Measurements from ENCODE around the gene CDC27. TPM values are rescaled to one million over a fixed set of nuclear protein-coding genes. Genes with fewer than 3 reads are reported as not detected.
"Not testable (repeated sequence)": the region's sequence is repeated elsewhere in the genome, so short reads cannot be mapped to it uniquely, and the experiment has no call there.

Gene CDC27
- total RNA-seq, 4 donors from 2014 or later: 37.5 to 63.9 (median 40.6) TPM

- in situ Hi-C loops (cut with MboI; ENCODE audit: low pct_ligation_motif_present in 1 of 4, low pct_unique_long_range_greater_than_20kb in 1 of 4, low sequenced_read_pairs in 3 of 4): no loop called here
- 78% methylated on average over 1 of the region's 1 CpG for WGBS, 2 donors (ENCODE audit: low coverage in 1 of 2)
- no peak overlapping the region for H3K4me3 ChIP-seq
- DNase-seq: no peak
- TF ChIP-seq CTCF (IDR thresholded peaks at IDR 0.05) (no peak), POLR2A (IDR thresholded peaks at IDR 0.05) (no peak), POLR2AphosphoS5 (IDR thresholded peaks at IDR 0.05) (no peak), EP300 (IDR thresholded peaks at IDR 0.05; ENCODE audit: low read depth) (no peak)
- intact Hi-C loops (cut with DNase I; ENCODE audit: low total_unique reads): loop anchor here (10.0 kb wide), 1 partner anchor 291 kb away; no protein-coding TSS in a partner anchor
- peaks cover 0 to 11% (median under 1%) of the 10 kb centered on the region in 4 donors for H3K4me1 ChIP-seq
- H3K27me3 ChIP-seq: no peaks in the 10 kb centered on the region
- H3K36me3 ChIP-seq: peaks cover 0 to 4% (median 0%) of the 10 kb centered on the region in 4 donors
- no peaks in the 10 kb centered on the region for H3K9me3 ChIP-seq
- H3K27ac ChIP-seq: no peak overlapping the region
Observed at GRCh38 chr17:47076171-47076570, 112.9 kb downstream of the CDC27 start.

- in situ Hi-C loops (cut with MboI; ENCODE audit: low pct_ligation_motif_present in 1 of 4, low pct_unique_long_range_greater_than_20kb in 1 of 4, low sequenced_read_pairs in 3 of 4): not testable (repeated sequence)
- 67 to 81% methylated on average over 1 of the region's 1 CpG for whole genome bisulfite sequencing, 2 donors (ENCODE audit: low coverage in 1 of 2)
Observed at GRCh38 chr17:47074361-47074760, 114.7 kb downstream of the CDC27 start.

GRCh38 chr17:47073629-47074028, 115.5 kb downstream of the CDC27 start:
- H3K4me1 ChIP-seq: peaks cover 0 to 14% (median 5%) of the 10 kb centered on the region in 4 donors
- intact Hi-C loops (cut with DNase I; ENCODE audit: low total_unique reads): loop anchor here (10.0 kb wide), 1 partner anchor 289 kb away; no protein-coding TSS in a partner anchor

More at GRCh38 chr17:47074361-47074760, 114.7 kb downstream of the CDC27 start:
- not testable (repeated sequence) for H3K9me3 ChIP-seq, H3K27ac ChIP-seq, DNase-seq, H3K36me3 ChIP-seq, H3K27me3 ChIP-seq, H3K4me3 ChIP-seq
- peaks cover 0 to 14% (median 5%) of the 10 kb centered on the region in 4 donors for H3K4me1 ChIP-seq
- intact Hi-C loops (cut with DNase I; ENCODE audit: low total_unique reads): loop anchor here (10.0 kb wide), 1 partner anchor 290 kb away; no protein-coding TSS in a partner anchor

GRCh38 chr17:47072886-47073285, 116.2 kb downstream of the CDC27 start:
- WGBS, 2 donors (ENCODE audit: low coverage in 1 of 2): 50% methylated on average over 5 of the region's 5 CpGs; no CpG with 5 or more reads in 1 of the 2 donors

More at GRCh38 chr17:47073629-47074028, 115.5 kb downstream of the CDC27 start:
- H3K36me3 ChIP-seq; H3K9me3 ChIP-seq; DNase-seq; in situ Hi-C loops (cut with MboI; ENCODE audit: low pct_ligation_motif_present in 1 of 4, low pct_unique_long_range_greater_than_20kb in 1 of 4, low sequenced_read_pairs in 3 of 4); H3K27me3 ChIP-seq; H3K4me3 ChIP-seq; H3K27ac ChIP-seq: not testable (repeated sequence)
- WGBS, 2 donors (ENCODE audit: low coverage in 1 of 2): 88% methylated on average over 4 of the region's 4 CpGs; no CpG with 5 or more reads in 1 of the 2 donors

GRCh38 chr17:47071171-47071570, 117.9 kb downstream of the CDC27 start:
- H3K9me3 ChIP-seq; H3K27me3 ChIP-seq; H3K36me3 ChIP-seq; in situ Hi-C loops (cut with MboI; ENCODE audit: low pct_ligation_motif_present in 1 of 4, low pct_unique_long_range_greater_than_20kb in 1 of 4, low sequenced_read_pairs in 3 of 4); DNase-seq; H3K4me3 ChIP-seq: not testable (repeated sequence)
- Histone ChIP-seq H3K27ac (peak overlapping the region in 1 of 4 donors; percentile 1), H3K4me1 (peaks cover 0 to 28% (median 10%) of the 10 kb centered on the region in 4 donors)
- intact Hi-C loops (cut with DNase I; ENCODE audit: low total_unique reads): loop anchor here (10.0 kb wide), 1 partner anchor 286 kb away; no protein-coding TSS in a partner anchor
- WGBS, 2 donors (ENCODE audit: low coverage in 1 of 2): 80% methylated on average over 2 of the region's 2 CpGs

More at GRCh38 chr17:47072886-47073285, 116.2 kb downstream of the CDC27 start:
- no peaks in the 10 kb centered on the region for H3K36me3 ChIP-seq
- no peak overlapping the region for H3K4me3 ChIP-seq
- peaks cover 0 to 15% (median 5%) of the 10 kb centered on the region in 4 donors for H3K4me1 ChIP-seq
- in situ Hi-C loops (cut with MboI; ENCODE audit: low pct_ligation_motif_present in 1 of 4, low pct_unique_long_range_greater_than_20kb in 1 of 4, low sequenced_read_pairs in 3 of 4): no loop called here
- TF ChIP-seq CTCF (IDR thresholded peaks at IDR 0.05): no peak
- no peak for TF ChIP-seq POLR2A (IDR thresholded peaks at IDR 0.05)
- no peak for TF ChIP-seq POLR2AphosphoS5 (IDR thresholded peaks at IDR 0.05)
- no peak for TF ChIP-seq EP300 (IDR thresholded peaks at IDR 0.05; ENCODE audit: low read depth)
- no peaks in the 10 kb centered on the region for H3K9me3 ChIP-seq
- H3K27me3 ChIP-seq: no peaks in the 10 kb centered on the region
- no peak for DNase-seq
- intact Hi-C loops (cut with DNase I; ENCODE audit: low total_unique reads): loop anchor here (10.0 kb wide), 1 partner anchor 288 kb away; no protein-coding TSS in a partner anchor
- H3K27ac ChIP-seq: no peak overlapping the region

GRCh38 chr17:47070266-47070665, 118.8 kb downstream of the CDC27 start:
- DNase-seq: peak; percentile 33
- H3K36me3 ChIP-seq; in situ Hi-C loops (cut with MboI; ENCODE audit: low pct_ligation_motif_present in 1 of 4, low pct_unique_long_range_greater_than_20kb in 1 of 4, low sequenced_read_pairs in 3 of 4); H3K27me3 ChIP-seq; H3K9me3 ChIP-seq; H3K4me3 ChIP-seq: not testable (repeated sequence)
- peak overlapping the region in 1 of 4 donors; percentile 1 for H3K27ac ChIP-seq
- intact Hi-C loops (cut with DNase I; ENCODE audit: low total_unique reads): loop anchor here (10.0 kb wide), 1 partner anchor 285 kb away; no protein-coding TSS in a partner anchor
- WGBS, 2 donors (ENCODE audit: low coverage in 1 of 2): 45 to 47% methylated on average over 3 to 4 of the region's 4 CpGs
- peaks cover 0 to 28% (median 11%) of the 10 kb centered on the region in 4 donors for H3K4me1 ChIP-seq

Other genes with a start within 250 kb of the CDC27 start
- gene RPRML, start 210.0 kb downstream of the CDC27 start, total RNA-seq: under 1 TPM in 1 of 4 donors, not detected in 3; 0.48 TPM
- gene MYL4, start 20.1 kb upstream of the CDC27 start, total RNA-seq: not detected
- gene ITGB3, start 64.5 kb upstream of the CDC27 start, total RNA-seq: 10 to 100 TPM in 1 of 4 donors, 1 to 10 TPM in 3; 7.9 to 26.3 (median 8.6) TPM
- 10 to 100 TPM in 1 of 4 donors, 1 to 10 TPM in 3; 6.0 to 12.7 (median 8.1) TPM for gene EFCAB13, start 134.7 kb upstream of the CDC27 start, total RNA-seq

Measured in transverse colon (tissue), 4 donors.